Peyer's patch (tissue), 4 donors: ENCODE data around the gene GTF2H2C. TPM values are rescaled to one million over a fixed set of nuclear protein-coding genes. Genes with fewer than 3 reads are reported as not detected.

Source experiments
- DNase-seq, 3 donors: peaks; one replicate each; pipeline ENCODE4 v3.0.0-alpha.2; 2017 to 2019
- H3K27ac ChIP-seq, 4 donors: fragments of 200-600 bp; sonication (generic); one replicate each; pipeline ENCODE4 v1.5.1; 2016 to 2019
- H3K27me3 ChIP-seq, 2 donors: fragments of 200-600 bp; sonication (generic); one replicate each; pipeline ENCODE4 v1.5.1; 2019
- H3K36me3 ChIP-seq, 3 donors: fragments of 200-600 bp; sonication (generic); one replicate each; pipeline ENCODE4 v1.5.1; 2016 to 2019
- H3K4me1 ChIP-seq, 4 donors: fragments of 200-600 bp; sonication (generic); one replicate each; pipeline ENCODE4 v1.5.1; 2016 to 2019
- H3K4me3 ChIP-seq, 4 donors: fragments of 200-600 bp; sonication (generic); 1 replicate in 3 of 4; 2 replicates in 1 of 4; pipeline ENCODE4 v1.5.1; 2016 to 2019; ENCODE audit warnings: mild to moderate bottlenecking in 1 of 4
- H3K9me3 ChIP-seq, 4 donors: fragments of 200-600 bp; sonication (generic); one replicate each; pipeline ENCODE4 v1.5.1; 2016 to 2019; ENCODE audit warnings: mild to moderate bottlenecking in 1 of 4
- POLR2A ChIP-seq, 2 donors: fragments of 450-650 bp; IDR thresholded peaks; one replicate each; pipeline ENCODE4 v1.5.1; 2017; ENCODE audit warnings: antibody characterized with exemption in 2 of 2, mild to moderate bottlenecking in 2 of 2, moderate library complexity in 2 of 2
- total RNA-seq, 4 donors: library from RNA; depleted of rRNA; stranded (reverse); fragments of >200 nt; gene quantifications; one replicate each; pipeline ENCODE4 v1.1.0, GENCODE V29; 2016
- TF ChIP-seq, protein P1 (sequence below), 6 experiments: fragments of 450-650 bp in 4 of 6; fragments of 200-600 bp in 2 of 6; sonication (generic) in 1 of 6; IDR thresholded peaks; one replicate each; pipeline ENCODE4 v1.5.1; 2017 to 2019; ENCODE audit warnings: antibody characterized with exemption in 6 of 6, mild to moderate bottlenecking in 3 of 6, moderate library complexity in 1 of 6

GTF2H2C gene
- total RNA-seq, 4 donors from 2014 or later: 13.8 to 27.5 (median 20.6) TPM

DNA sequence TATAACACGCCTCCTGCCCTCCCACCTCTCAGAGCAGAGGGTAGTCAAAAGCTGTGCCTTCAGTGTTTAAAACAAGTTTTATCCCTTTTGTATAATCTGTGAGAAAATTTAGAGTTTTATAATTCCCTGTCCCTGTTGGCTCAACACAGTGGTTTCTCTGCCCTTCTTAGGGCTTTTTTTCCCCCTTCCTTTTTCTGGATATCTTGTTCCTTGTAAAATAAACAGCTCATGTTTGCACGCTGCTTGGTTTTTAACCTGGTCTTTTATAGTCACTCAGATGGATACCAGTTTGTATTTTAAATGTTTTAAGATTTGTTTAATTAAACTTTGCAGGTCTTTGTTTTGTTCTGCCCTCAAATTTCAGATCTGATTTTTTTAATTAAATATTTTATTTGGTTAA lies 40.7 kb upstream of the GTF2H2C start:
- Histone ChIP-seq H3K4me1 (peaks cover 0 to 29% (median 0%) of the 10 kb centered on the region in 4 donors), H3K4me3 (no peak overlapping the region), H3K9me3 (no peaks in the 10 kb centered on the region), H3K27me3 (no peaks in the 10 kb centered on the region), H3K36me3 (no peaks in the 10 kb centered on the region), H3K27ac (peak overlapping the region in 2 of 4 donors; percentile 72 to 86)
- DNase-seq: no peak
- TF ChIP-seq, protein P1, sequence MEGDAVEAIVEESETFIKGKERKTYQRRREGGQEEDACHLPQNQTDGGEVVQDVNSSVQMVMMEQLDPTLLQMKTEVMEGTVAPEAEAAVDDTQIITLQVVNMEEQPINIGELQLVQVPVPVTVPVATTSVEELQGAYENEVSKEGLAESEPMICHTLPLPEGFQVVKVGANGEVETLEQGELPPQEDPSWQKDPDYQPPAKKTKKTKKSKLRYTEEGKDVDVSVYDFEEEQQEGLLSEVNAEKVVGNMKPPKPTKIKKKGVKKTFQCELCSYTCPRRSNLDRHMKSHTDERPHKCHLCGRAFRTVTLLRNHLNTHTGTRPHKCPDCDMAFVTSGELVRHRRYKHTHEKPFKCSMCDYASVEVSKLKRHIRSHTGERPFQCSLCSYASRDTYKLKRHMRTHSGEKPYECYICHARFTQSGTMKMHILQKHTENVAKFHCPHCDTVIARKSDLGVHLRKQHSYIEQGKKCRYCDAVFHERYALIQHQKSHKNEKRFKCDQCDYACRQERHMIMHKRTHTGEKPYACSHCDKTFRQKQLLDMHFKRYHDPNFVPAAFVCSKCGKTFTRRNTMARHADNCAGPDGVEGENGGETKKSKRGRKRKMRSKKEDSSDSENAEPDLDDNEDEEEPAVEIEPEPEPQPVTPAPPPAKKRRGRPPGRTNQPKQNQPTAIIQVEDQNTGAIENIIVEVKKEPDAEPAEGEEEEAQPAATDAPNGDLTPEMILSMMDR (IDR thresholded peaks at IDR 0.05): no peak
- no peak for TF ChIP-seq POLR2A (IDR thresholded peaks at IDR 0.05)

DNA sequence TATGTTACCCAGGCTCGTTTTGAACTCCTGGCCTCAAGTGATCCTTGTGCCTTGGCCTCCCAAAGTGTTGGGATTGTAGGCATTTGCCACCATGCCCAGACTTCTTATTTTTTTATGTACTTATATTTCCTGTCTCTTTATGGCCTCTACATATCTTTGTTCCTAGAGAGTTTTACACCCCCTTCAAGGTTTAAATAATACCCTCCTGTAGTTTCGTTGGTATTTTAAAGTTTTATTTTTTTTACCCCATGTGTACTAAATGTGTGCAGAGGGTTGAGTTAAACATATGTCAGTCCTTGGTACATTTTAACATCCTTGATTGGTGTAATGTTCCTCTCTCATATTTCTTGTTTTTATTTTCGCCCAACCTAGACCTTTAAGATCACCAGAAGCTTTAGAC lies 38.0 kb upstream of the GTF2H2C start:
- peak overlapping the region in 1 of 4 donors; percentile 45 for H3K27ac ChIP-seq
- no peak for TF ChIP-seq POLR2A (IDR thresholded peaks at IDR 0.05)
- TF ChIP-seq, protein P1 (IDR thresholded peaks at IDR 0.05): no peak
- no peaks in the 10 kb centered on the region for H3K9me3 ChIP-seq
- peaks cover 0 to 29% (median 0%) of the 10 kb centered on the region in 4 donors for H3K4me1 ChIP-seq
- H3K36me3 ChIP-seq: no peaks in the 10 kb centered on the region
- H3K4me3 ChIP-seq: no peak overlapping the region
- DNase-seq: no peak
- no peaks in the 10 kb centered on the region for H3K27me3 ChIP-seq

DNA sequence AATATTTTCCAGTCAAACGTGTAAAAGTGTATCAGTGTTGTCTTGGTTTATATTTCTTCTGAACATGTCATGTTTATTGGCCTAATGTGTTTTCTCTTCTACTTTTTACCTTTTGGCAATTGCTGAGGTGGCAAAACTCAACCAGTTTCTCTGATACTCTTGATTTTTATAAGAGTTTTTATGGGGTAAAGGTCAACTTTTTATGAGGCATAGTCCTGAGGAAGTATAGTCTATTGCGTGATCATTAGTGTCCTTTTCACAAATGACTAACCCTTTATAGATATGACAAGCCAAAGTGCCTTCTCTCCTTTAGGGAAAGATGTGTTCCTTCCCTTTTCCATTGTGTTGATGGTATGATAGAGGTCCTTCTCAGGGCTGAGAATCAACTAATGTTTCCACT lies 34.5 kb upstream of the GTF2H2C start:
- H3K27ac ChIP-seq: peak overlapping the region in 3 of 4 donors; percentile 10 to 83 (median 66)
- DNase-seq: no peak
- TF ChIP-seq, protein P1 (IDR thresholded peaks at IDR 0.05): no peak
- TF ChIP-seq POLR2A (IDR thresholded peaks at IDR 0.05): no peak
- H3K4me3 ChIP-seq: no peak overlapping the region
- no peaks in the 10 kb centered on the region for H3K27me3 ChIP-seq
- no peaks in the 10 kb centered on the region for H3K36me3 ChIP-seq
- H3K4me1 ChIP-seq: peaks cover 0 to 5% (median 0%) of the 10 kb centered on the region in 4 donors
- no peaks in the 10 kb centered on the region for H3K9me3 ChIP-seq

DNA sequence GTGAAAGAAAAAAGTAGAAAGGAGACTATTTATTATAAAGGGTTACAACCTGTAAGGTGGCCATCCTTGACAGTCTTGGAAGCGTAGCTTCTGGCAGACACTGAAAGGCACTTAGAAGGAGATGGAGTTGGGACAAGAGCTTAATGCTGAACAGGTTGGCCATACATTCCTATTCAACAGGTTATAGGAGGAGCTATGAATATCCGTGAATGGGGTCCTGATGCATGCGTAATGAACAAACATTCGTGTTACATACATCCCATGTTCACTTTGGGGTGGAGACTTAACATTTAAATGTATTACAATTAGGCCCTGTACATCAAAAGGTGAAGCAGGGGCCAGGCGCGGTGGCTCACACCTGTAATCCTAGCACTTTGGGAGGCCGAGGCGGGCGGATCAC lies 33.3 kb upstream of the GTF2H2C start:
- Histone ChIP-seq H3K4me3 (no peak overlapping the region), H3K36me3 (no peaks in the 10 kb centered on the region), H3K27ac (no peak overlapping the region), H3K4me1 (no peaks in the 10 kb centered on the region), H3K27me3 (no peaks in the 10 kb centered on the region), H3K9me3 (no peaks in the 10 kb centered on the region)
- DNase-seq: no peak
- TF ChIP-seq POLR2A (IDR thresholded peaks at IDR 0.05): no peak
- TF ChIP-seq, protein P1 (IDR thresholded peaks at IDR 0.05): no peak

DNA sequence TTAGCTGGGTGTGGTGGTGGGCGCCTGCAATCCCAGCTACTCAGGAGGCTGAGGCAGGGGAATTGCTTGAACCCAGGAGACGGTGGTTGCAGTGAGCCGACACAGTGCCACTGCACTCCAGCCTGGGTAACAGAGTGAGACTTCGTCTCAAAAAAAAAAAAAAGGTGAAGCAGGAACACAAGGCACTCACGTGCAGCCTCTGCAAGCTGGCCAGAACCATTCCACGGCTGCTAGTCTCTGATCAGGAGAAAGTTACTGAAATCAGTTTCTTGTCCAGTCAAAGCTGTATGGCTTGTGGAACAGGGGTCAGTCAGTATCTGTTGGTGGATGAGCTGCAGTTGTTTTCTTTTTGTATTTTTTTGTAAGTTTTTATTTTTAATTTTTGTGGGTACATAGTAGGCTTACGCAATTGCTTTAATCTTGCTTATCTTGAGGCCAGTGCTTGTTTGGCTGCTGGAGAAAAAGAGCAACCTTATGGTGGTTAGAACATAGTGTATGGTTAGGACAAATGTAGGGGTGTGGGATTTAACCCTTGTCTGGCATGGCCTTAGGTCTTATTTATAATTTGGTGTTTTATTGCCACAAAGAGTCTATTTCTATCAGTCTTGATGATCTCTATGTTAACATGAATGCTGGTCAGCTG lies 32.7 kb upstream of the GTF2H2C start:
- no peak overlapping the region for H3K4me3 ChIP-seq
- H3K27me3 ChIP-seq: no peaks in the 10 kb centered on the region
- no peak for TF ChIP-seq POLR2A (IDR thresholded peaks at IDR 0.05)
- TF ChIP-seq, protein P1 (IDR thresholded peaks at IDR 0.05): no peak
- H3K27ac ChIP-seq: peak overlapping the region in 1 of 4 donors; percentile 30
- no peaks in the 10 kb centered on the region for H3K9me3 ChIP-seq
- DNase-seq: no peak
- H3K36me3 ChIP-seq: no peaks in the 10 kb centered on the region
- no peaks in the 10 kb centered on the region for H3K4me1 ChIP-seq
